HepG2 (cell line): ENCODE measurements around the gene ENC1. TPM values are rescaled to one million over a fixed set of nuclear protein-coding genes. Genes with fewer than 3 reads are reported as not detected.
A peak's percentile ranks its signal among the peaks of the same experiment; 100 is the strongest.

Experiments
- AFF4 ChIP-seq: sonication (generic); formaldehyde crosslinking; IDR thresholded peaks from 2 replicates; pipeline ENCODE4 v1.4.0; 2020; ENCODE audit warnings: missing genetic modification reagents
- AGO2 ChIP-seq: fragments of 200-400 bp; formaldehyde crosslinking; optimal IDR thresholded peaks from 2 replicates; pipeline ENCODE3; 2017; ENCODE audit warnings: mild to moderate bottlenecking, low read depth, low read length, moderate library complexity
- CBX5 ChIP-seq: sonication (generic); formaldehyde crosslinking; IDR thresholded peaks from 2 replicates; pipeline ENCODE4 v1.4.0; 2020; ENCODE audit warnings: missing genetic modification reagents, borderline replicate concordance
- CREB1 ChIP-seq, 2 experiments: fragments of 450-650 bp in 1 of 2; IDR thresholded peaks; 2 replicates each; pipeline ENCODE4 v1.6.1; 2016 to 2017; ENCODE audit warnings: control low read depth in 1 of 2, mild to moderate bottlenecking in 1 of 2, missing compliant biosample characterization in 1 of 2, missing genetic modification characterization in 1 of 2
- FOXO1 ChIP-seq: sonication (generic); formaldehyde crosslinking; IDR thresholded peaks from 2 replicates; pipeline ENCODE4 v1.4.0; 2020; ENCODE audit warnings: missing genetic modification reagents
- GZF1 ChIP-seq: sonication (generic); formaldehyde crosslinking; IDR thresholded peaks from 2 replicates; pipeline ENCODE4 v1.5.1; 2020; ENCODE audit warnings: mild to moderate bottlenecking, missing genetic modification reagents
- JUNB ChIP-seq: sonication (generic); formaldehyde crosslinking; IDR thresholded peaks from 2 replicates; pipeline ENCODE4 v1.8.0; 2022; ENCODE audit warnings: missing genetic modification reagents, mild to moderate bottlenecking, borderline replicate concordance
- NR2F1 ChIP-seq, 2 experiments: fragments of 450-650 bp in 1 of 2; formaldehyde crosslinking in 1 of 2; IDR thresholded peaks; 2 replicates each; pipeline versions ENCODE4 v1.5.0 to v1.6.1; 2016 to 2020; ENCODE audit warnings: mild to moderate bottlenecking in 1 of 2, missing compliant biosample characterization in 1 of 2, missing genetic modification reagents in 1 of 2, moderate library complexity in 1 of 2
- POLR2G ChIP-seq: fragments of 200-400 bp; formaldehyde crosslinking; IDR thresholded peaks from 2 replicates; pipeline ENCODE4 v1.6.1; 2018; ENCODE audit warnings: mild to moderate bottlenecking, low read depth, low read length, moderate library complexity
- PPARG ChIP-seq: conservative IDR thresholded peaks from 2 replicates; pipeline ENCODE4 v1.6.1; 2016; ENCODE audit warnings: missing biosample characterization, missing genetic modification reagents
- RBFOX2 ChIP-seq: fragments of 200-400 bp; formaldehyde crosslinking; IDR thresholded peaks from 2 replicates; pipeline ENCODE4 v1.6.1; 2017; ENCODE audit warnings: low read depth, mild to moderate bottlenecking, low read length
- SIX4 ChIP-seq: sonication (generic); formaldehyde crosslinking; IDR thresholded peaks from 2 replicates; pipeline ENCODE4 v1.4.0; 2020; ENCODE audit warnings: missing genetic modification reagents
- SMARCC2 ChIP-seq: fragments of 450-650 bp; IDR thresholded peaks from 2 replicates; pipeline ENCODE4 v1.6.1; 2017; ENCODE audit warnings: antibody characterized with exemption, mild to moderate bottlenecking
- ZBTB42 ChIP-seq: sonication (generic); formaldehyde crosslinking; IDR thresholded peaks from 2 replicates; pipeline ENCODE4 v1.5.0; 2020; ENCODE audit warnings: mild to moderate bottlenecking, missing genetic modification reagents
- ZC3H13 ChIP-seq: sonication (generic); formaldehyde crosslinking; IDR thresholded peaks from 2 replicates; pipeline ENCODE4 v1.8.1; 2023; ENCODE audit warnings: mild to moderate bottlenecking, missing genetic modification reagents, moderate library complexity
- ZFX ChIP-seq: sonication (generic); formaldehyde crosslinking; IDR thresholded peaks from 2 replicates; pipeline ENCODE4 v1.4.0; 2020; ENCODE audit warnings: mild to moderate bottlenecking, low read depth, missing genetic modification reagents, moderate library complexity
- ZNF205 ChIP-seq: IDR thresholded peaks from 2 replicates; pipeline ENCODE4 v1.6.1; 2018; ENCODE audit warnings: missing biosample characterization, missing genetic modification reagents
- ZNF496 ChIP-seq: sonication (generic); formaldehyde crosslinking; IDR thresholded peaks from 2 replicates; pipeline ENCODE4 v1.8.1; 2023; ENCODE audit warnings: mild to moderate bottlenecking, moderate library complexity, missing genetic modification reagents; ENCODE audit not compliant: insufficient replicate concordance
- ZNF652 ChIP-seq: IDR thresholded peaks from 2 replicates; pipeline ENCODE4 v1.6.1; 2016; ENCODE audit warnings: low read depth, borderline replicate concordance
- ZNF720 ChIP-seq: sonication (generic); formaldehyde crosslinking; IDR thresholded peaks from 2 replicates; pipeline ENCODE4 v1.4.0; 2020; ENCODE audit warnings: missing genetic modification reagents
- polyA plus RNA-seq, 8 experiments: library from polyadenylated mRNA; depleted of rRNA in 3 of 8; stranded (reverse) in 7 of 8; unstranded in 1 of 8; fragments of >200 nt; fragmentation: Illumina TruSeq in 4 of 8; extraction: Trizol in 4 of 8; gene quantifications; 2 replicates each; pipeline versions ENCODE4 v1.2.1 to v1.2.3, GENCODE V29; 2011 to 2016; ENCODE audit warnings: low read depth in 4 of 8, missing spikeins in 1 of 8, mixed read lengths in 1 of 8; ENCODE audit not compliant: insufficient read depth in 1 of 8
- total RNA-seq, 5 experiments: library from RNA; depleted of rRNA; stranded (reverse); fragments of >200 nt; fragmentation: Illumina TruSeq; extraction: Trizol; gene quantifications; 2 replicates each; pipeline ENCODE4 v1.2.3, GENCODE V29; 2016; ENCODE audit warnings: low read depth in 1 of 5
- TF ChIP-seq, protein P1 (sequence below): sonication (generic); formaldehyde crosslinking; IDR thresholded peaks from 2 replicates; pipeline ENCODE4 v1.4.0; 2020; ENCODE audit warnings: missing genetic modification reagents, borderline replicate concordance
- TF ChIP-seq, protein P2 (sequence below): sonication (generic); formaldehyde crosslinking; IDR thresholded peaks from 2 replicates; pipeline ENCODE4 v1.4.0; 2020; ENCODE audit warnings: missing genetic modification reagents, borderline replicate concordance

The ENC1 gene
- total and polyA plus RNA-seq, 2 of the 13 experiments (the other 11 are each of a cell fraction or from before 2014, with no cell fraction given) = 63.8 to 64.4 TPM

DNA sequence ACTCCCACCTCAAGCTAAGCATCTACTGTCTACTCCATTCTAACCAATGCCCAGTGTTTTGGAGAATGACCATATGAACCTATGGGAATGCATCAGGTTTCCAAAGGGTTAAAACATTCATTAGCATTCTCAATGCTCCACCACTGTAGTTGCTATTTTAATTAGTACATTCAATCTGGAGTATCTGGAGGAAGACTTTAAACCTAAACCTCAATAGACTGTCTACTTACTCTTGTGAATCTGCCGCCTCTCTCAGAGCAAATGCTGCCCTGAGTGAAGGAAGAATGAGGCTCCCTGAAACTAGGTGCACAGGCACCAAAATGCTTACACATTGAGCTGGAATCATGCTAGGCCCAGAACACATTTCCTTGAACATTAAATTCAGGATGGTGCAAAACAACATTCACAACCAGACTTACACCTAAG lies 2.0 kb downstream of the ENC1 start (continued):
- TF ChIP-seq JUNB (CRISPR knock-in tag) (no peak), CREB1 (IDR thresholded peaks at IDR 0.05) (no peak), CREB1 (CRISPR knock-in tag; IDR thresholded peaks at IDR 0.05) (0 out of 2 replicates have a peak, but pooled peaks have one; percentile 5), ZBTB42 (no peak), CBX5 (CRISPR knock-in tag) (no peak), SIX4 (no peak), POLR2G (peak; percentile 56; the same call in 1 of the 2 replicates), ZNF720 (CRISPR knock-in tag) (no peak), AFF4 (CRISPR knock-in tag) (peak; percentile 29; the same call in 1 of the 2 replicates), PPARG (CRISPR knock-in tag) (no peak), RBFOX2 (peak; percentile 44), ZFX (0 out of 2 replicates have a peak, but pooled peaks have one; percentile 30), ZNF496 (CRISPR knock-in tag) (no peak), ZC3H13 (0 out of 2 replicates have a peak, but pooled peaks have one; percentile 29), GZF1 (CRISPR knock-in tag) (no peak), FOXO1 (CRISPR knock-in tag) (no peak), SMARCC2 (no peak), ZNF652 (peak; percentile 87), AGO2 (no peak), ZNF205 (CRISPR knock-in tag) (0 out of 2 replicates have a peak, but pooled peaks have one; percentile 14), NR2F1 (CRISPR knock-in tag; IDR thresholded peaks at IDR 0.05) (no peak)
- TF ChIP-seq, protein P1, sequence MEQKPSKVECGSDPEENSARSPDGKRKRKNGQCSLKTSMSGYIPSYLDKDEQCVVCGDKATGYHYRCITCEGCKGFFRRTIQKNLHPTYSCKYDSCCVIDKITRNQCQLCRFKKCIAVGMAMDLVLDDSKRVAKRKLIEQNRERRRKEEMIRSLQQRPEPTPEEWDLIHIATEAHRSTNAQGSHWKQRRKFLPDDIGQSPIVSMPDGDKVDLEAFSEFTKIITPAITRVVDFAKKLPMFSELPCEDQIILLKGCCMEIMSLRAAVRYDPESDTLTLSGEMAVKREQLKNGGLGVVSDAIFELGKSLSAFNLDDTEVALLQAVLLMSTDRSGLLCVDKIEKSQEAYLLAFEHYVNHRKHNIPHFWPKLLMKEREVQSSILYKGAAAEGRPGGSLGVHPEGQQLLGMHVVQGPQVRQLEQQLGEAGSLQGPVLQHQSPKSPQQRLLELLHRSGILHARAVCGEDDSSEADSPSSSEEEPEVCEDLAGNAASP (CRISPR knock-in tag) = no peak
- TF ChIP-seq, protein P2, sequence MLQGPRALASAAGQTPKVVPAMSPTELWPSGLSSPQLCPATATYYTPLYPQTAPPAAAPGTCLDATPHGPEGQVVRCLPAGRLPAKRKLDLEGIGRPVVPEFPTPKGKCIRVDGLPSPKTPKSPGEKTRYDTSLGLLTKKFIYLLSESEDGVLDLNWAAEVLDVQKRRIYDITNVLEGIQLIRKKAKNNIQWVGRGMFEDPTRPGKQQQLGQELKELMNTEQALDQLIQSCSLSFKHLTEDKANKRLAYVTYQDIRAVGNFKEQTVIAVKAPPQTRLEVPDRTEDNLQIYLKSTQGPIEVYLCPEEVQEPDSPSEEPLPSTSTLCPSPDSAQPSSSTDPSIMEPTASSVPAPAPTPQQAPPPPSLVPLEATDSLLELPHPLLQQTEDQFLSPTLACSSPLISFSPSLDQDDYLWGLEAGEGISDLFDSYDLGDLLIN (CRISPR knock-in tag) = no peak
